ENCODE data around the gene NUP214.

Gene NUP214

GRCh38 chr9:131277910-131278701, 152.7 kb downstream of the NUP214 start (continued):
- TF ChIP-seq MYNN (tag by site-specific recombination; IDR thresholded peaks at IDR 0.05; ENCODE audit: borderline replicate concordance) = no peak
- 0 out of 2 replicates have a peak, but pooled peaks have one; percentile 15 for TF ChIP-seq ZNF341 (tag by site-specific recombination; IDR thresholded peaks at IDR 0.05; ENCODE audit: low read depth)
- TF ChIP-seq, protein P1, sequence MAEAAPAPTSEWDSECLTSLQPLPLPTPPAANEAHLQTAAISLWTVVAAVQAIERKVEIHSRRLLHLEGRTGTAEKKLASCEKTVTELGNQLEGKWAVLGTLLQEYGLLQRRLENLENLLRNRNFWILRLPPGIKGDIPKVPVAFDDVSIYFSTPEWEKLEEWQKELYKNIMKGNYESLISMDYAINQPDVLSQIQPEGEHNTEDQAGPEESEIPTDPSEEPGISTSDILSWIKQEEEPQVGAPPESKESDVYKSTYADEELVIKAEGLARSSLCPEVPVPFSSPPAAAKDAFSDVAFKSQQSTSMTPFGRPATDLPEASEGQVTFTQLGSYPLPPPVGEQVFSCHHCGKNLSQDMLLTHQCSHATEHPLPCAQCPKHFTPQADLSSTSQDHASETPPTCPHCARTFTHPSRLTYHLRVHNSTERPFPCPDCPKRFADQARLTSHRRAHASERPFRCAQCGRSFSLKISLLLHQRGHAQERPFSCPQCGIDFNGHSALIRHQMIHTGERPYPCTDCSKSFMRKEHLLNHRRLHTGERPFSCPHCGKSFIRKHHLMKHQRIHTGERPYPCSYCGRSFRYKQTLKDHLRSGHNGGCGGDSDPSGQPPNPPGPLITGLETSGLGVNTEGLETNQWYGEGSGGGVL (tag by site-specific recombination; IDR thresholded peaks at IDR 0.05) = peak; percentile 77
- peak; percentile 20; the same call in 1 of the 2 replicates for TF ChIP-seq ZNF777 (tag by site-specific recombination; IDR thresholded peaks at IDR 0.05; ENCODE audit: borderline replicate concordance)
- peak; percentile 97 for TF ChIP-seq ZBTB17 (tag by site-specific recombination; IDR thresholded peaks at IDR 0.05)
- no peak for TF ChIP-seq ZNF311 (tag by site-specific recombination; IDR thresholded peaks at IDR 0.05; ENCODE audit: borderline replicate concordance)
- TF ChIP-seq KLF16 (tag by site-specific recombination; IDR thresholded peaks at IDR 0.05) = no peak
- TF ChIP-seq GLIS2 (tag by site-specific recombination; IDR thresholded peaks at IDR 0.05) = peak; percentile 25; the same call in 1 of the 2 replicates
- no peak for TF ChIP-seq ZNF19 (tag by site-specific recombination; IDR thresholded peaks at IDR 0.05; ENCODE audit: low read depth)
- TF ChIP-seq ZNF138 (tag by site-specific recombination; IDR thresholded peaks at IDR 0.05; ENCODE audit: borderline replicate concordance) = no peak
- TF ChIP-seq REPIN1 (tag by site-specific recombination; IDR thresholded peaks at IDR 0.05; ENCODE audit: low read depth) = no peak
- TF ChIP-seq ZNF776 (tag by site-specific recombination; IDR thresholded peaks at IDR 0.05; ENCODE audit: borderline replicate concordance) = no peak
- 0 out of 2 replicates have a peak, but pooled peaks have one; percentile 12 for TF ChIP-seq SP7 (tag by site-specific recombination; IDR thresholded peaks at IDR 0.05)
- peak; percentile 54 for TF ChIP-seq SP3 (tag by site-specific recombination; IDR thresholded peaks at IDR 0.05)
- TF ChIP-seq SALL2 (tag by site-specific recombination; IDR thresholded peaks at IDR 0.05; ENCODE audit: borderline replicate concordance) = no peak
- TF ChIP-seq ZNF624 (tag by site-specific recombination; IDR thresholded peaks at IDR 0.05) = no peak
- TF ChIP-seq, protein P2, sequence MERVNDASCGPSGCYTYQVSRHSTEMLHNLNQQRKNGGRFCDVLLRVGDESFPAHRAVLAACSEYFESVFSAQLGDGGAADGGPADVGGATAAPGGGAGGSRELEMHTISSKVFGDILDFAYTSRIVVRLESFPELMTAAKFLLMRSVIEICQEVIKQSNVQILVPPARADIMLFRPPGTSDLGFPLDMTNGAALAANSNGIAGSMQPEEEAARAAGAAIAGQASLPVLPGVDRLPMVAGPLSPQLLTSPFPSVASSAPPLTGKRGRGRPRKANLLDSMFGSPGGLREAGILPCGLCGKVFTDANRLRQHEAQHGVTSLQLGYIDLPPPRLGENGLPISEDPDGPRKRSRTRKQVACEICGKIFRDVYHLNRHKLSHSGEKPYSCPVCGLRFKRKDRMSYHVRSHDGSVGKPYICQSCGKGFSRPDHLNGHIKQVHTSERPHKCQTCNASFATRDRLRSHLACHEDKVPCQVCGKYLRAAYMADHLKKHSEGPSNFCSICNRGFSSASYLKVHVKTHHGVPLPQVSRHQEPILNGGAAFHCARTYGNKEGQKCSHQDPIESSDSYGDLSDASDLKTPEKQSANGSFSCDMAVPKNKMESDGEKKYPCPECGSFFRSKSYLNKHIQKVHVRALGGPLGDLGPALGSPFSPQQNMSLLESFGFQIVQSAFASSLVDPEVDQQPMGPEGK (tag by site-specific recombination; IDR thresholded peaks at IDR 0.05) = no peak
- peak; percentile 13; the same call in 1 of the 2 replicates for TF ChIP-seq KLF8 (tag by site-specific recombination; IDR thresholded peaks at IDR 0.05)
- TF ChIP-seq, protein P3, sequence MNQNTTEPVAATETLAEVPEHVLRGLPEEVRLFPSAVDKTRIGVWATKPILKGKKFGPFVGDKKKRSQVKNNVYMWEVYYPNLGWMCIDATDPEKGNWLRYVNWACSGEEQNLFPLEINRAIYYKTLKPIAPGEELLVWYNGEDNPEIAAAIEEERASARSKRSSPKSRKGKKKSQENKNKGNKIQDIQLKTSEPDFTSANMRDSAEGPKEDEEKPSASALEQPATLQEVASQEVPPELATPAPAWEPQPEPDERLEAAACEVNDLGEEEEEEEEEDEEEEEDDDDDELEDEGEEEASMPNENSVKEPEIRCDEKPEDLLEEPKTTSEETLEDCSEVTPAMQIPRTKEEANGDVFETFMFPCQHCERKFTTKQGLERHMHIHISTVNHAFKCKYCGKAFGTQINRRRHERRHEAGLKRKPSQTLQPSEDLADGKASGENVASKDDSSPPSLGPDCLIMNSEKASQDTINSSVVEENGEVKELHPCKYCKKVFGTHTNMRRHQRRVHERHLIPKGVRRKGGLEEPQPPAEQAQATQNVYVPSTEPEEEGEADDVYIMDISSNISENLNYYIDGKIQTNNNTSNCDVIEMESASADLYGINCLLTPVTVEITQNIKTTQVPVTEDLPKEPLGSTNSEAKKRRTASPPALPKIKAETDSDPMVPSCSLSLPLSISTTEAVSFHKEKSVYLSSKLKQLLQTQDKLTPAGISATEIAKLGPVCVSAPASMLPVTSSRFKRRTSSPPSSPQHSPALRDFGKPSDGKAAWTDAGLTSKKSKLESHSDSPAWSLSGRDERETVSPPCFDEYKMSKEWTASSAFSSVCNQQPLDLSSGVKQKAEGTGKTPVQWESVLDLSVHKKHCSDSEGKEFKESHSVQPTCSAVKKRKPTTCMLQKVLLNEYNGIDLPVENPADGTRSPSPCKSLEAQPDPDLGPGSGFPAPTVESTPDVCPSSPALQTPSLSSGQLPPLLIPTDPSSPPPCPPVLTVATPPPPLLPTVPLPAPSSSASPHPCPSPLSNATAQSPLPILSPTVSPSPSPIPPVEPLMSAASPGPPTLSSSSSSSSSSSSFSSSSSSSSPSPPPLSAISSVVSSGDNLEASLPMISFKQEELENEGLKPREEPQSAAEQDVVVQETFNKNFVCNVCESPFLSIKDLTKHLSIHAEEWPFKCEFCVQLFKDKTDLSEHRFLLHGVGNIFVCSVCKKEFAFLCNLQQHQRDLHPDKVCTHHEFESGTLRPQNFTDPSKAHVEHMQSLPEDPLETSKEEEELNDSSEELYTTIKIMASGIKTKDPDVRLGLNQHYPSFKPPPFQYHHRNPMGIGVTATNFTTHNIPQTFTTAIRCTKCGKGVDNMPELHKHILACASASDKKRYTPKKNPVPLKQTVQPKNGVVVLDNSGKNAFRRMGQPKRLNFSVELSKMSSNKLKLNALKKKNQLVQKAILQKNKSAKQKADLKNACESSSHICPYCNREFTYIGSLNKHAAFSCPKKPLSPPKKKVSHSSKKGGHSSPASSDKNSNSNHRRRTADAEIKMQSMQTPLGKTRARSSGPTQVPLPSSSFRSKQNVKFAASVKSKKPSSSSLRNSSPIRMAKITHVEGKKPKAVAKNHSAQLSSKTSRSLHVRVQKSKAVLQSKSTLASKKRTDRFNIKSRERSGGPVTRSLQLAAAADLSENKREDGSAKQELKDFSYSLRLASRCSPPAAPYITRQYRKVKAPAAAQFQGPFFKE (tag by site-specific recombination; IDR thresholded peaks at IDR 0.05; ENCODE audit: borderline replicate concordance) = no peak
- no peak for TF ChIP-seq ZNF660 (tag by site-specific recombination; IDR thresholded peaks at IDR 0.05)
- TF ChIP-seq ZNF677 (tag by site-specific recombination; IDR thresholded peaks at IDR 0.05) = no peak
- TF ChIP-seq ZNF518A (tag by site-specific recombination; conservative IDR thresholded peaks at IDR 0.05; ENCODE audit: low read depth) = no peak
